Motor neuron (in vitro differentiated cells): ENCODE measurements around the gene MVB12B. TPM values are rescaled to one million over a fixed set of nuclear protein-coding genes. Genes with fewer than 3 reads are reported as not detected.

Experiments
- ATAC-seq, 8 experiments: fragments of 200-7000 bp; cut with Tn5 transposase; replicated peaks in 6 of 8; 2 replicates each; pipeline ENCODE4 v1.8.0; 2021; ENCODE audit warnings: mild to moderate bottlenecking in 8 of 8, moderate library complexity in 8 of 8
- H3K27ac ChIP-seq, 2 donors: fragments of 250-450 bp; sonication (Bioruptor Pico); 2 replicates each; pipeline ENCODE4 v1.9.0; 2021; ENCODE audit warnings: antibody characterized with exemption in 2 of 2, mild to moderate bottlenecking in 2 of 2, moderate library complexity in 1 of 2
- H3K4me1 ChIP-seq, 2 donors: fragments of 250-450 bp; sonication (Bioruptor Pico); replicated peaks in 1 of 2; 2 replicates each; pipeline ENCODE4 v1.6.1; 2021; ENCODE audit warnings: antibody characterized with exemption in 2 of 2, mild to moderate bottlenecking in 2 of 2, moderate library complexity in 1 of 2
- H3K4me3 ChIP-seq, 5 donors: fragments of 250-450 bp; sonication (Bioruptor Pico); 2 replicates each; pipeline ENCODE4 v1.9.0; 2021; ENCODE audit warnings: antibody characterized with exemption in 5 of 5, mild to moderate bottlenecking in 5 of 5, moderate library complexity in 4 of 5
- WGBS, 10 experiments: fragments of 450-650 bp; shearing (Covaris generic); methylation state at CpG; one replicate each; pipeline ENCODE4 v1.0.0; 2022; 5-methylcytosine and 5-hydroxymethylcytosine counted together
- in situ Hi-C, 9 experiments: fragments of 400-800 bp; cut with MboI; loops; one replicate each; pipeline ENCODE4 v1.15.0; 2021; ENCODE audit warnings: low sequenced_read_pairs in 9 of 9, low pct_unique_long_range_greater_than_20kb in 2 of 9; ENCODE audit not compliant: unreplicated experiment in 9 of 9
- total RNA-seq, 8 experiments: library from RNA; unstranded; fragments of 300-600 nt; gene quantifications; 2 replicates each; pipeline versions ENCODE4 v1.2.3 to v1.2.4, GENCODE V29; 2022

The MVB12B gene
- total RNA-seq, 8 experiments from 2014 or later: 1.7 to 33.8 (median 23.0) TPM

GRCh38 chr9:126503333-126504085 is 176.9 kb downstream of the MVB12B start:
- Histone ChIP-seq H3K4me1 (peaks cover 4 to 10% of the 10 kb centered on the region in 2 donors), H3K4me3 (no peak overlapping the region), H3K27ac (no peak overlapping the region)
- no peak for ATAC-seq
- WGBS, 10 experiments: 41 to 94% (median 80%) methylated on average over 7 to 12 of the region's 28 CpGs; no CpG with 5 or more reads in 7 of the 10 experiments
- in situ Hi-C loops: loop anchor here in 5 of 9 experiments (10.0 to 25.0 kb wide), 2 partner anchors 51 to 284 kb away; no protein-coding TSS in a partner anchor

- H3K4me3 ChIP-seq: no peak overlapping the region
- in situ Hi-C loops: loop anchor here in 5 of 9 experiments (10.0 to 25.0 kb wide), 2 partner anchors 50 to 283 kb away; no protein-coding TSS in a partner anchor
- peaks cover 4 to 8% of the 10 kb centered on the region in 2 donors for H3K4me1 ChIP-seq
- no peak for ATAC-seq
- 85 to 92% (median 91%) methylated on average over 2 to 5 of the region's 31 CpGs; no CpG with 5 or more reads in 6 of the 10 experiments for WGBS, 10 experiments
- H3K27ac ChIP-seq: no peak overlapping the region
Measured at GRCh38 chr9:126504086-126504976, 177.7 kb downstream of the MVB12B start.

GRCh38 chr9:126504977-126505455 is 178.4 kb downstream of the MVB12B start:
- 60 to 100% (median 81%) methylated on average over 3 to 6 of the region's 11 CpGs; no CpG with 5 or more reads in 6 of the 10 experiments for WGBS, 10 experiments
- no peak overlapping the region for H3K4me3 ChIP-seq
- H3K4me1 ChIP-seq: peaks cover 4 to 5% of the 10 kb centered on the region in 2 donors
- H3K27ac ChIP-seq: no peak overlapping the region
- in situ Hi-C loops: loop anchor here in 5 of 9 experiments (10.0 to 25.0 kb wide), 2 partner anchors 50 to 282 kb away; no protein-coding TSS in a partner anchor
- ATAC-seq: no peak

- Histone ChIP-seq H3K4me3 (no peak overlapping the region), H3K4me1 (peaks cover 4% of the 10 kb centered on the region in 2 donors)
- WGBS, 10 experiments: 27 to 94% (median 69%) methylated on average over 3 to 7 of the region's 11 CpGs; no CpG with 5 or more reads in 3 of the 10 experiments
Measured at GRCh38 chr9:126505697-126506346, 179.2 kb downstream of the MVB12B start.

GRCh38 chr9:126506361-126507317 is 180.0 kb downstream of the MVB12B start:
- ATAC-seq: peak in 3 of 8 experiments; percentile 49 to 87 (median 65)
- no peaks in the 10 kb centered on the region for H3K4me1 ChIP-seq
- H3K27ac ChIP-seq: no peak overlapping the region
- H3K4me3 ChIP-seq: no peak overlapping the region
- WGBS, 10 experiments: 0 to 75% (median 48%) methylated on average over 1 to 6 of the region's 27 CpGs; no CpG with 5 or more reads in 3 of the 10 experiments
- in situ Hi-C loops: loop anchor here in 5 of 9 experiments (10.0 to 25.0 kb wide), 2 partner anchors 48 to 281 kb away; no protein-coding TSS in a partner anchor

More at GRCh38 chr9:126505697-126506346, 179.2 kb downstream of the MVB12B start:
- ATAC-seq: no peak
- H3K27ac ChIP-seq: no peak overlapping the region
- in situ Hi-C loops: loop anchor here in 5 of 9 experiments (10.0 to 25.0 kb wide), 2 partner anchors 49 to 281 kb away; no protein-coding TSS in a partner anchor

GRCh38 chr9:126507318-126508109 is 180.9 kb downstream of the MVB12B start:
- peak in 4 of 8 experiments; percentile 4 to 30 (median 21) for ATAC-seq
- Histone ChIP-seq H3K4me3 (no peak overlapping the region), H3K27ac (no peak overlapping the region), H3K4me1 (no peaks in the 10 kb centered on the region)
- 52 to 100% (median 74%) methylated on average over 3 to 6 of the region's 26 CpGs; no CpG with 5 or more reads in 4 of the 10 experiments for WGBS, 10 experiments
- in situ Hi-C loops: loop anchor here in 5 of 9 experiments (10.0 to 25.0 kb wide), 2 partner anchors 47 to 280 kb away; no protein-coding TSS in a partner anchor

- Histone ChIP-seq H3K4me1 (no peaks in the 10 kb centered on the region), H3K27ac (no peak overlapping the region), H3K4me3 (no peak overlapping the region)
- 66 to 100% (median 83%) methylated on average over 1 to 6 of the region's 12 CpGs; no CpG with 5 or more reads in 5 of the 10 experiments for WGBS, 10 experiments
- no peak for ATAC-seq
- in situ Hi-C loops: loop anchor here in 5 of 9 experiments (10.0 to 25.0 kb wide), 2 partner anchors 47 to 279 kb away; no protein-coding TSS in a partner anchor
Measured at GRCh38 chr9:126508171-126508591, 181.6 kb downstream of the MVB12B start.

GRCh38 chr9:126508928-126509327 is 182.3 kb downstream of the MVB12B start:
- Histone ChIP-seq H3K27ac (no peak overlapping the region), H3K4me3 (no peak overlapping the region), H3K4me1 (peaks cover 0 to 1% of the 10 kb centered on the region in 2 donors)
- in situ Hi-C loops: loop anchor here in 5 of 9 experiments (10.0 to 25.0 kb wide), 2 partner anchors 46 to 278 kb away; no protein-coding TSS in a partner anchor
- no peak for ATAC-seq
- whole genome bisulfite sequencing, 10 experiments: 50 to 100% (median 100%) methylated on average over 1 of the region's 2 CpGs; no CpG with 5 or more reads in 4 of the 10 experiments

- 55 to 100% (median 80%) methylated on average over 1 to 4 of the region's 5 CpGs; no CpG with 5 or more reads in 3 of the 10 experiments for WGBS, 10 experiments
- ATAC-seq: no peak
Measured at GRCh38 chr9:126509718-126510117, 183.1 kb downstream of the MVB12B start.

GRCh38 chr9:126510564-126510963 is 183.9 kb downstream of the MVB12B start:
- Histone ChIP-seq H3K4me1 (peaks cover 0 to 3% of the 10 kb centered on the region in 2 donors), H3K27ac (no peak overlapping the region), H3K4me3 (no peak overlapping the region)
- in situ Hi-C loops: loop anchor here in 3 of 9 experiments (25.0 kb wide), 1 partner anchor 277 kb away; no protein-coding TSS in a partner anchor
- 0 to 82% (median 57%) methylated on average over 1 to 3 of the region's 6 CpGs; no CpG with 5 or more reads in 7 of the 10 experiments for WGBS, 10 experiments
- no peak for ATAC-seq

More at GRCh38 chr9:126509718-126510117, 183.1 kb downstream of the MVB12B start:
- H3K27ac ChIP-seq: no peak overlapping the region
- in situ Hi-C loops: loop anchor here in 5 of 9 experiments (10.0 to 25.0 kb wide), 2 partner anchors 45 to 278 kb away; no protein-coding TSS in a partner anchor
- H3K4me1 ChIP-seq: peaks cover 0 to 3% of the 10 kb centered on the region in 2 donors
- H3K4me3 ChIP-seq: no peak overlapping the region
